ENCODE measurements around the gene SHISAL1. TPM values are rescaled to one million over a fixed set of nuclear protein-coding genes. Genes with fewer than 3 reads are reported as not detected.

Gene SHISAL1
- total RNA-seq, 1 donor from 2014 or later, result 0.71 TPM

- peaks cover 50% of the 10 kb centered on the region for H3K27me3 ChIP-seq (ENCODE audit: control insufficient read depth, insufficient read depth, low read length)
- no peak for DNase-seq (ENCODE audit: low read depth)
- TF ChIP-seq, protein P1, sequence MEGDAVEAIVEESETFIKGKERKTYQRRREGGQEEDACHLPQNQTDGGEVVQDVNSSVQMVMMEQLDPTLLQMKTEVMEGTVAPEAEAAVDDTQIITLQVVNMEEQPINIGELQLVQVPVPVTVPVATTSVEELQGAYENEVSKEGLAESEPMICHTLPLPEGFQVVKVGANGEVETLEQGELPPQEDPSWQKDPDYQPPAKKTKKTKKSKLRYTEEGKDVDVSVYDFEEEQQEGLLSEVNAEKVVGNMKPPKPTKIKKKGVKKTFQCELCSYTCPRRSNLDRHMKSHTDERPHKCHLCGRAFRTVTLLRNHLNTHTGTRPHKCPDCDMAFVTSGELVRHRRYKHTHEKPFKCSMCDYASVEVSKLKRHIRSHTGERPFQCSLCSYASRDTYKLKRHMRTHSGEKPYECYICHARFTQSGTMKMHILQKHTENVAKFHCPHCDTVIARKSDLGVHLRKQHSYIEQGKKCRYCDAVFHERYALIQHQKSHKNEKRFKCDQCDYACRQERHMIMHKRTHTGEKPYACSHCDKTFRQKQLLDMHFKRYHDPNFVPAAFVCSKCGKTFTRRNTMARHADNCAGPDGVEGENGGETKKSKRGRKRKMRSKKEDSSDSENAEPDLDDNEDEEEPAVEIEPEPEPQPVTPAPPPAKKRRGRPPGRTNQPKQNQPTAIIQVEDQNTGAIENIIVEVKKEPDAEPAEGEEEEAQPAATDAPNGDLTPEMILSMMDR (IDR thresholded peaks at IDR 0.05; ENCODE audit: insufficient read depth, low read length, poor library complexity, severe bottlenecking), result no peak
- no peak overlapping the region for H3K4me3 ChIP-seq (ENCODE audit: low read depth, low read length)
- H3K36me3 ChIP-seq (ENCODE audit: control insufficient read depth, insufficient read depth, low read length), result no peaks in the 10 kb centered on the region
Measured at GRCh38 chr22:44336962-44337677, 24.4 kb upstream of the SHISAL1 start.

DNA sequence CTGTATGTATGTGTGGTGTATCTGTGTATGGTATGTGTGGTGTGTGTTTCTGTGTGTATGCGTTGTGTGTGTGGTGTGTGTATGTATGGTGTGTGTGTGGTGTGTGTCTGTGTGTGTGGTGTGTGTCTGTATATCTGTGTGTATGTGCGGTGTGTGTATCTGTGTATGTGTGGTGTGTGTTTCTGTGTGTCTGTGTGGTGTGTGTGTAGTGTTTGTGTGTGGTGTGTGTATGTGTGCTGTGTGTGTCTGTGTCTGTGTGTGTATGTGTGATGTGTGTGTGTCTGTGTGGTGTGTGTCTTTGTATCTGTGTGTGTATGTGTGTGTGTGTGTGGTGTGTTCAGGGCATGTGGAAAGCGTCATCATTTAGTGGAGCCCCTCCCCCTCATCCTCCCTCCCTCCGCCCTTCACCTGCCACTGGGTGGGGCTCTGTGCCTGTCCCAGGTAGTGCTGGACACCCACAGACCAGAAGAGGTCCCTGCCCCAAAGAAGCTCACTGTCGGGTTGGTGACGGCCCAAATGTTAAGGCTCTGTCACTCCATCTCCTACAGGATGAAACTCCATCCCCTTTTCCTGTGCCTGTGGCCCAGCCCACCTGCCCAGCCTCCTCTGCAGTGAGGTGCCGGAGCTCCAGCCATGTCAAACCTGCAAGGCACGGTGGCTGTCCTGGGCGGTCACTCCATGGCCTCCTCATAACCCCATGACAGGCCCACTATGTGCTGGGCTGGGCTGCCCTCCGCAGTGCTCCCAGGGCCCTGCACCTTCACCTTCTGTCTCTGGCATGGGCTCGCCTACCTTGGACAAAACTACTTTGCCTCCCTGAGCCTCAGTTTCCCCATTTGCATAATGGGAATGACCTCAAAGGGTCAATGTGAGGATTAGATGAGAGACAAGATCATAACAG is 23.4 kb upstream of the SHISAL1 start:
- TF ChIP-seq, protein P1 (IDR thresholded peaks at IDR 0.05; ENCODE audit: insufficient read depth, low read length, poor library complexity, severe bottlenecking), result no peak
- H3K4me3 ChIP-seq (ENCODE audit: low read depth, low read length), result no peak overlapping the region
- H3K36me3 ChIP-seq (ENCODE audit: control insufficient read depth, insufficient read depth, low read length), result no peaks in the 10 kb centered on the region
- DNase-seq (ENCODE audit: low read depth), result no peak
- peaks cover 51% of the 10 kb centered on the region for H3K27me3 ChIP-seq (ENCODE audit: control insufficient read depth, insufficient read depth, low read length)

- no peak overlapping the region for H3K4me3 ChIP-seq (ENCODE audit: low read depth, low read length)
- no peaks in the 10 kb centered on the region for H3K36me3 ChIP-seq (ENCODE audit: control insufficient read depth, insufficient read depth, low read length)
- no peak for DNase-seq (ENCODE audit: low read depth)
- TF ChIP-seq, protein P1 (IDR thresholded peaks at IDR 0.05; ENCODE audit: insufficient read depth, low read length, poor library complexity, severe bottlenecking), result no peak
- peaks cover 51% of the 10 kb centered on the region for H3K27me3 ChIP-seq (ENCODE audit: control insufficient read depth, insufficient read depth, low read length)
Measured at GRCh38 chr22:44335066-44335839, 22.5 kb upstream of the SHISAL1 start.

DNA sequence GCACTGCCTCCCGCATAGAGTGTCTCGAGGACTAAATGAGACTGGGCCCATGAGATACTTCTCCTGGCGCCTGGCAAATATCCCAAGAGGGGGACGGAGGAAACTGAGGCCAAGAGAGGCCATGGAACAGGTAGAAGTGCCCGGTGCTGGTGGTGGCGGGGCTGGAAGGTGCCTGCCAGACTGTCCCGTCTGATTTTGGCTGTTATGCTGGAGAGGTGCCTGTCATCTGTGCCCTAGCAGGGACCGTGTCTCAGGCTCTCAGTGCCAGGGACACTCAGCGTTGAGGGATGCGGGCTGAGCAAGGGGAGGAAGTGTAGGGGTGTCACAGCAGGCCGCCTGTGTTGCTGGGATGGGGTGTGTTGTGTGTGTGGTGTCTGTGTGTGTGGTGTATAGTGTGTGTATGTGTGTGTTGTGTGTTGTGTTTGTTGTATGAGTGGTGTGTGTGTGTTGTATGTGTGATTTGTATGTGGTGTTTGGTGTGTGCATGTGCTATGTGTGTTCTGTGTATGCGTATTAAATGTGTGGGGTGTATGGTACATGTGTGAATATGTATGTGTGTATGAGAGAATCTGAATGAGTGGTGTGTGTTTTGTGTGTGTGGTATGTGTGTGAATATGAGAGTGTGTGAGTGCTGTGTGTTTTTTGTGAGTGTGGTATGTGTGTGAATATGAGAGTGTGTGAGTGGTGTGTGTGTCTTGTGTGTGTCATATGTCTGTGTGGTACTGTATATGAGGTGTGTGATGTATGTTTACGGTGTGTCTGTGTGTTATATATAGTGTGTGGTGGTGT is 21.3 kb upstream of the SHISAL1 start:
- Histone ChIP-seq H3K36me3 (ENCODE audit: control insufficient read depth, insufficient read depth, low read length) (no peaks in the 10 kb centered on the region), H3K4me3 (ENCODE audit: low read depth, low read length) (no peak overlapping the region), H3K27me3 (ENCODE audit: control insufficient read depth, insufficient read depth, low read length) (peaks cover 52% of the 10 kb centered on the region)
- DNase-seq (ENCODE audit: low read depth), result no peak
- TF ChIP-seq, protein P1 (IDR thresholded peaks at IDR 0.05; ENCODE audit: insufficient read depth, low read length, poor library complexity, severe bottlenecking), result no peak

GRCh38 chr22:44332946-44333345 is 20.2 kb upstream of the SHISAL1 start:
- H3K4me3 ChIP-seq (ENCODE audit: low read depth, low read length), result no peak overlapping the region
- no peaks in the 10 kb centered on the region for H3K36me3 ChIP-seq (ENCODE audit: control insufficient read depth, insufficient read depth, low read length)
- peaks cover 51% of the 10 kb centered on the region for H3K27me3 ChIP-seq (ENCODE audit: control insufficient read depth, insufficient read depth, low read length)
- TF ChIP-seq, protein P1 (IDR thresholded peaks at IDR 0.05; ENCODE audit: insufficient read depth, low read length, poor library complexity, severe bottlenecking), result no peak
- no peak for DNase-seq (ENCODE audit: low read depth)

All from kidney epithelial cell (primary cell).